ENCODE results near the gene MBD6. TPM values are rescaled to one million over a fixed set of nuclear protein-coding genes. Genes with fewer than 3 reads are reported as not detected.

The MBD6 gene
- total and polyA plus RNA-seq, 2 donors from 2014 or later, result 38.4 to 118 TPM

GRCh38 chr12:57575771-57576612 lies 53.4 kb downstream of the MBD6 start:
- Histone ChIP-seq H3K9me3 (ENCODE audit: control insufficient read depth in 2 of 3, insufficient read depth in 1 of 3, low read length in 3 of 3) (no peaks in the 10 kb centered on the region), H3K27me3 (ENCODE audit: control insufficient read depth, insufficient read depth, low read length) (no peaks in the 10 kb centered on the region), H3K4me1 (ENCODE audit: control insufficient read depth in 2 of 3, insufficient read depth in 2 of 3, low read depth in 1 of 3, low read length in 3 of 3) (no peaks in the 10 kb centered on the region), H3K27ac (ENCODE audit: low read depth in 2 of 2, low read length in 2 of 2) (no peak overlapping the region), H3K4me3 (ENCODE audit: low read length in 3 of 3) (no peak overlapping the region), H3K9ac (ENCODE audit: low read length in 3 of 3) (no peak overlapping the region), H3K36me3 (ENCODE audit: control insufficient read depth in 2 of 3, insufficient read depth in 3 of 3, low read length in 3 of 3) (no peaks in the 10 kb centered on the region)
- FAIRE-seq (no peak), DNase-seq (no peak)
- intact Hi-C loops (cut with DNase I), result no loop called here
- TF ChIP-seq CTCF (IDR thresholded peaks at IDR 0.05; ENCODE audit: borderline replicate concordance, extremely low read depth, insufficient read depth), result no peak

- intact Hi-C loops (cut with DNase I), result no loop called here
- no peak overlapping the region for H3K4me3 ChIP-seq (ENCODE audit: low read length in 3 of 3)
- no peak for DNase-seq
- H3K27me3 ChIP-seq (ENCODE audit: control insufficient read depth, insufficient read depth, low read length), result no peaks in the 10 kb centered on the region
- TF ChIP-seq CTCF (IDR thresholded peaks at IDR 0.05; ENCODE audit: borderline replicate concordance, extremely low read depth, insufficient read depth), result no peak
- no peaks in the 10 kb centered on the region for H3K36me3 ChIP-seq (ENCODE audit: control insufficient read depth in 2 of 3, insufficient read depth in 3 of 3, low read length in 3 of 3)
- H3K27ac ChIP-seq (ENCODE audit: low read depth in 2 of 2, low read length in 2 of 2), result no peak overlapping the region
- H3K4me1 ChIP-seq (ENCODE audit: control insufficient read depth in 2 of 3, insufficient read depth in 2 of 3, low read depth in 1 of 3, low read length in 3 of 3), result no peaks in the 10 kb centered on the region
- no peak overlapping the region for H3K9ac ChIP-seq (ENCODE audit: low read length in 3 of 3)
- FAIRE-seq, result no peak
- H3K9me3 ChIP-seq (ENCODE audit: control insufficient read depth in 2 of 3, insufficient read depth in 1 of 3, low read length in 3 of 3), result no peaks in the 10 kb centered on the region
Measured at GRCh38 chr12:57576613-57577160, 54.1 kb downstream of the MBD6 start.

GRCh38 chr12:57577981-57578758 lies 55.5 kb downstream of the MBD6 start:
- DNase-seq, result no peak
- intact Hi-C loops (cut with DNase I), result no loop called here
- Histone ChIP-seq H3K9me3 (ENCODE audit: control insufficient read depth in 2 of 3, insufficient read depth in 1 of 3, low read length in 3 of 3) (no peaks in the 10 kb centered on the region), H3K9ac (ENCODE audit: low read length in 3 of 3) (no peak overlapping the region), H3K27me3 (ENCODE audit: control insufficient read depth, insufficient read depth, low read length) (no peaks in the 10 kb centered on the region), H3K27ac (ENCODE audit: low read depth in 2 of 2, low read length in 2 of 2) (no peak overlapping the region), H3K4me3 (ENCODE audit: low read length in 3 of 3) (no peak overlapping the region), H3K4me1 (ENCODE audit: control insufficient read depth in 2 of 3, insufficient read depth in 2 of 3, low read depth in 1 of 3, low read length in 3 of 3) (no peaks in the 10 kb centered on the region), H3K36me3 (ENCODE audit: control insufficient read depth in 2 of 3, insufficient read depth in 3 of 3, low read length in 3 of 3) (no peaks in the 10 kb centered on the region)
- no peak for FAIRE-seq
- TF ChIP-seq CTCF (IDR thresholded peaks at IDR 0.05; ENCODE audit: borderline replicate concordance, extremely low read depth, insufficient read depth), result no peak
